Adrenal gland (tissue), 19 donors: Measurements from ENCODE around the gene FTMT. TPM values are rescaled to one million over a fixed set of nuclear protein-coding genes. Genes with fewer than 3 reads are reported as not detected.
"Not testable (repeated sequence)": the region's sequence is repeated elsewhere in the genome, so short reads cannot be mapped to it uniquely, and the experiment has no call there.

Experiments used
- DNase-seq, 7 donors: peaks; one replicate each; pipeline ENCODE4 v3.0.0-alpha.2; 2019 to 2020
- H3K27ac ChIP-seq, 5 donors: fragments of 200-600 bp; sonication (generic) in 4 of 5; 1 replicate in 3 of 5; 2 replicates in 2 of 5; pipeline versions ENCODE4 v1.5.1 to v1.8.0; 2016 to 2020; ENCODE audit warnings: mild to moderate bottlenecking in 1 of 5
- H3K27me3 ChIP-seq: fragments of 200-600 bp; 2 replicates; pipeline ENCODE4 v1.8.0; 2021
- H3K36me3 ChIP-seq, 2 donors: fragments of 200-600 bp; replicated peaks in 1 of 2; 1 replicate in 1 of 2; 2 replicates in 1 of 2; pipeline versions ENCODE4 v1.5.1 to v1.8.0; 2018 to 2022
- H3K4me1 ChIP-seq, 2 donors: fragments of 200-600 bp; replicated peaks in 1 of 2; 1 replicate in 1 of 2; 2 replicates in 1 of 2; pipeline versions ENCODE4 v1.5.1 to v1.8.0; 2018 to 2021
- H3K4me3 ChIP-seq, 4 donors: fragments of 200-600 bp; sonication (generic) in 3 of 4; one replicate each; pipeline ENCODE4 v1.5.1; 2016 to 2018
- H3K9me3 ChIP-seq, 3 donors: fragments of 200-600 bp; sonication (generic) in 1 of 3; replicated peaks in 1 of 3; 1 replicate in 2 of 3; 2 replicates in 1 of 3; pipeline versions ENCODE4 v1.5.1 to v1.8.0; 2016 to 2021
- CTCF ChIP-seq, 6 experiments: fragments of 450-650 bp in 4 of 6; fragments of 200-600 bp in 2 of 6; sonication (generic) in 1 of 6; IDR thresholded peaks; 1 replicate in 5 of 6; 2 replicates in 1 of 6; pipeline versions ENCODE4 v1.5.1 to v1.8.0; 2016 to 2021; ENCODE audit warnings: antibody characterized with exemption in 6 of 6, mild to moderate bottlenecking in 2 of 6, moderate library complexity in 1 of 6
- POLR2A ChIP-seq, 2 donors: fragments of 450-650 bp; IDR thresholded peaks; one replicate each; pipeline ENCODE4 v1.6.1; 2017; ENCODE audit warnings: antibody characterized with exemption in 2 of 2, mild to moderate bottlenecking in 2 of 2, moderate library complexity in 1 of 2
- WGBS, 4 donors: extraction: QIAGEN DNeasy Blood & Tissue Kit in 2 of 4; methylation state at CpG; one replicate each; pipeline versions ENCODE4 v1.1.5 to v1.1.7; 2013 to 2017; 5-methylcytosine and 5-hydroxymethylcytosine counted together
- intact Hi-C, 2 donors: fragments of 100-400 bp; cut with DNase I; formaldehyde crosslinking; loops; one replicate each; pipeline versions ENCODE4 v1.14.1 to v1.15.0; 2022 to 2023
- long read RNA-seq, 10 donors: library from polyadenylated mRNA in 3 of 10; unstranded in 2 of 10; stranded (forward) in 1 of 10; transcript quantifications; one replicate each; pipeline ENCODE4 v2.0.0 and lab custom pipeline, GENCODE V29; 2021 to 2026
- polyA plus RNA-seq, 3 donors: library from polyadenylated mRNA; stranded (reverse); fragments of 200-250 nt in 2 of 3; fragments of 350-450 nt in 1 of 3; fragmentation: Illumina TruSeq in 1 of 3; extraction: RNeasy Lipid Tissue Mini Kit (QIAGEN cat#74804) in 1 of 3; gene quantifications; one replicate each; pipeline ENCODE4 v1.2.3, GENCODE V29; 2013 to 2014
- total RNA-seq, 9 donors: library from RNA; depleted of rRNA in 4 of 9; stranded (reverse); fragments of >200 nt in 4 of 9; fragments of 120-200 nt in 1 of 9; fragmentation: NEBNext Ultra II Directional in 1 of 9; extraction: Animal tissue kit (Norgen Biotek cat#: 25700) in 1 of 9; gene quantifications; one replicate each; pipeline versions ENCODE4 v1.1.0 to v1.2.4, GENCODE V29; 2013 to 2023
- donor health status: healthy with polysubstance abuse.
- donor health status: Bipolar disorder and iron deficiency.
- donor health status: DM: yes; HTN: yes; CAD: no.
- donor health status: DM: no; HTN: no; CAD: no.
- donor health status: DM: no; HTN: no; CAD: no.
- donor health status: DM: yes; HTN: yes; CAD: no.

Gene FTMT
- total RNA-seq (not detected), polyA plus RNA-seq (not detected)
- long read RNA-seq, donor 1: 0 reads
- long read RNA-seq, donor 2: 0 reads
- long read RNA-seq, donor 3: 0 reads
- long read RNA-seq, donor 4: 0 reads
- long read RNA-seq, donor 5: 0 reads
- long read RNA-seq, donor 6: 0 reads
- long read RNA-seq, donor 7: 0 reads
- long read RNA-seq, donor 8: 0 reads
- long read RNA-seq, donor 9: 0 reads
- long read RNA-seq, donor 10: 0 reads

GRCh38 chr5:121851643-121852574 lies at the start of gene FTMT:
Gene FTMT (plus strand): TSS chr5:121851882. CDS start chr5:121851964, 82 bp downstream.
- DNase-seq: no peak
- no peaks in the 10 kb centered on the region for H3K4me1 ChIP-seq
- no peak within 1 kb of the TSS for H3K4me3 ChIP-seq
- H3K36me3 ChIP-seq: no peaks in the 10 kb centered on the region
- WGBS, 4 donors: 91 to 95% (median 94%) methylated on average over 56 to 77 of the region's 77 CpGs
- H3K27ac ChIP-seq: no peak within 1 kb of the TSS
- no peaks in the 10 kb centered on the region for H3K27me3 ChIP-seq
- intact Hi-C loops: no loop called here
- H3K9me3 ChIP-seq: no peaks in the 10 kb centered on the region
- TF ChIP-seq POLR2A (IDR thresholded peaks at IDR 0.05) (no peak), CTCF (IDR thresholded peaks at IDR 0.05) (no peak)

GRCh38 chr5:121805251-121805650 lies 46.4 kb upstream of the FTMT start:
- intact Hi-C loops, H3K36me3 ChIP-seq, H3K4me1 ChIP-seq, DNase-seq, H3K27me3 ChIP-seq, H3K4me3 ChIP-seq, H3K9me3 ChIP-seq, H3K27ac ChIP-seq: not testable (repeated sequence)
- 73 to 86% (median 84%) methylated on average over 2 of the region's 2 CpGs for WGBS, 4 donors

- TF ChIP-seq CTCF (IDR thresholded peaks at IDR 0.05): no peak
- TF ChIP-seq POLR2A (IDR thresholded peaks at IDR 0.05): no peak
- Histone ChIP-seq H3K9me3 (no peaks in the 10 kb centered on the region), H3K4me3 (no peak overlapping the region), H3K27me3 (no peaks in the 10 kb centered on the region), H3K36me3 (no peaks in the 10 kb centered on the region), H3K27ac (no peak overlapping the region), H3K4me1 (no peaks in the 10 kb centered on the region)
- DNase-seq: no peak
- intact Hi-C loops: no loop called here
- 64 to 75% (median 67%) methylated on average over 4 of the region's 4 CpGs for WGBS, 4 donors
Observed at GRCh38 chr5:121805911-121806310, 45.8 kb upstream of the FTMT start.

- no peak overlapping the region for H3K4me3 ChIP-seq
Observed at GRCh38 chr5:121816164-121816563, 35.5 kb upstream of the FTMT start.

More at GRCh38 chr5:121816164-121816563, 35.5 kb upstream of the FTMT start:
- no peaks in the 10 kb centered on the region for H3K27me3 ChIP-seq
- no peaks in the 10 kb centered on the region for H3K4me1 ChIP-seq
- no peak for TF ChIP-seq POLR2A (IDR thresholded peaks at IDR 0.05)
- TF ChIP-seq CTCF (IDR thresholded peaks at IDR 0.05): no peak
- no peaks in the 10 kb centered on the region for H3K9me3 ChIP-seq
- intact Hi-C loops: no loop called here
- no peak overlapping the region for H3K27ac ChIP-seq
- DNase-seq: no peak
- no peaks in the 10 kb centered on the region for H3K36me3 ChIP-seq
